ENCODE results near the gene TJP1.

GRCh38 chr15:29693225-29693624 lies 129.0 kb downstream of the TJP1 start:
- no peak for TF ChIP-seq EZH2 (IDR thresholded peaks at IDR 0.05; ENCODE audit: borderline replicate concordance, insufficient read depth, low read depth, low read length, poor library complexity, severe bottlenecking)
- no peak for TF ChIP-seq CTCF (IDR thresholded peaks at IDR 0.05)

All from B cell (primary cell).